Hepatocyte (in vitro differentiated cells): ENCODE data around the gene NUAK1. TPM values are rescaled to one million over a fixed set of nuclear protein-coding genes. Genes with fewer than 3 reads are reported as not detected.

Experiments
- DNase-seq: peaks from one replicate; pipeline ENCODE4 v3.0.0-alpha.2; 2016; ENCODE audit warnings: low spot score
- H2AFZ ChIP-seq: fragments of 200-600 bp; sonication (generic); 2 replicates; pipeline ENCODE4 v1.6.0; 2016; ENCODE audit warnings: antibody characterized with exemption, mild to moderate bottlenecking
- H3K27ac ChIP-seq: fragments of 200-600 bp; sonication (generic); 2 replicates; pipeline ENCODE4 v1.5.1; 2016; ENCODE audit warnings: mild to moderate bottlenecking
- H3K27me3 ChIP-seq: fragments of 200-600 bp; sonication (generic); 2 replicates; pipeline ENCODE4 v1.6.1; 2016
- H3K36me3 ChIP-seq: fragments of 200-600 bp; sonication (generic); replicated peaks from 2 replicates; pipeline ENCODE4 v1.5.1; 2016; ENCODE audit warnings: low read depth; ENCODE audit not compliant: insufficient read depth
- H3K4me1 ChIP-seq: fragments of 200-600 bp; sonication (generic); 2 replicates; pipeline ENCODE4 v1.5.1; 2016; ENCODE audit warnings: mild to moderate bottlenecking, moderate library complexity; ENCODE audit not compliant: insufficient read depth
- H3K4me2 ChIP-seq: fragments of 200-600 bp; sonication (generic); 2 replicates; pipeline ENCODE4 v1.6.0; 2016
- H3K4me3 ChIP-seq: fragments of 200-600 bp; sonication (generic); 2 replicates; pipeline ENCODE4 v1.5.1; 2016; ENCODE audit warnings: mild to moderate bottlenecking
- H3K79me2 ChIP-seq: fragments of 200-600 bp; sonication (generic); 2 replicates; pipeline ENCODE4 v1.6.0; 2017; ENCODE audit warnings: mild to moderate bottlenecking
- H3K9me2 ChIP-seq: fragments of 200-600 bp; sonication (generic); replicated peaks from 2 replicates; pipeline ENCODE4 v1.6.0; 2017; ENCODE audit warnings: mild to moderate bottlenecking; ENCODE audit not compliant: insufficient read depth
- H3K9me3 ChIP-seq: fragments of 200-600 bp; sonication (generic); 2 replicates; pipeline ENCODE4 v1.5.1; 2016; ENCODE audit warnings: low read depth, mild to moderate bottlenecking
- H4K20me1 ChIP-seq: fragments of 200-600 bp; sonication (generic); 2 replicates; pipeline ENCODE4 v1.6.0; 2016; ENCODE audit warnings: mild to moderate bottlenecking; ENCODE audit not compliant: insufficient read depth, poor library complexity, severe bottlenecking
- CTCF ChIP-seq: fragments of 200-600 bp; sonication (generic); IDR thresholded peaks from 2 replicates; pipeline ENCODE4 v1.5.1; 2016; ENCODE audit warnings: antibody characterized with exemption, mild to moderate bottlenecking; ENCODE audit not compliant: poor library complexity
- EZH2 ChIP-seq: fragments of 200-600 bp; sonication (generic); IDR thresholded peaks from 2 replicates; pipeline ENCODE4 v1.6.1; 2016; ENCODE audit warnings: antibody characterized with exemption, mild to moderate bottlenecking, borderline replicate concordance
- EZH2phosphoT487 ChIP-seq: fragments of 200-600 bp; sonication (generic); IDR thresholded peaks from one replicate; pipeline ENCODE4 v1.6.1; 2018; ENCODE audit warnings: antibody characterized with exemption, mild to moderate bottlenecking, low read depth, moderate library complexity; ENCODE audit not compliant: unreplicated experiment, severe bottlenecking
- WGBS: methylation state at CpG from one replicate; pipeline ENCODE4 v1.1.6; 2016; ENCODE audit warnings: low lambda C conversion rate; ENCODE audit errors: missing lambda C conversion rate; 5-methylcytosine and 5-hydroxymethylcytosine counted together
- polyA plus RNA-seq: library from polyadenylated mRNA; unstranded; fragments of >200 nt; fragmentation: Nextera tagmentation; extraction: Ambion mirVana; gene quantifications from 2 replicates; pipeline ENCODE4 v1.2.1, GENCODE V29; 2016
- total RNA-seq: library from RNA; depleted of rRNA; stranded (reverse); fragments of >200 nt; gene quantifications from 2 replicates; pipeline ENCODE4 v1.2.3, GENCODE V29; 2014

Gene NUAK1
- total and polyA plus RNA-seq, 2 experiments from 2014 or later, result 3.5 to 13.0 TPM

GRCh38 chr12:106131676-106132075 lies 7.1 kb downstream of the NUAK1 start:
- DNase-seq, result no peak
- peak overlapping the region; percentile 21 for H3K4me2 ChIP-seq
- H3K4me3 ChIP-seq, result no peak overlapping the region
- H3K27me3 ChIP-seq, result no peaks in the 10 kb centered on the region
- H2AFZ ChIP-seq, result no peak overlapping the region
- H3K36me3 ChIP-seq, result no peaks in the 10 kb centered on the region
- no peaks in the 10 kb centered on the region for H3K9me3 ChIP-seq
- peaks cover 45% of the 10 kb centered on the region for H3K4me1 ChIP-seq
- peak overlapping the region; percentile 45 for H3K27ac ChIP-seq
- H3K9me2 ChIP-seq, result no peaks in the 10 kb centered on the region
- TF ChIP-seq EZH2phosphoT487 (no peak), CTCF (no peak), EZH2 (no peak)
- peaks cover 78% of the 10 kb centered on the region for H3K79me2 ChIP-seq
- 9% methylated on average over 5 of the region's 5 CpGs for WGBS
- H4K20me1 ChIP-seq, result no peaks in the 10 kb centered on the region

- 97% methylated on average over 8 of the region's 8 CpGs for WGBS
- H2AFZ ChIP-seq, result no peak overlapping the region
- DNase-seq, result no peak
- no peak overlapping the region for H3K27ac ChIP-seq
- no peak overlapping the region for H3K4me3 ChIP-seq
- H4K20me1 ChIP-seq, result no peaks in the 10 kb centered on the region
- no peak overlapping the region for H3K4me2 ChIP-seq
- H3K9me2 ChIP-seq, result no peaks in the 10 kb centered on the region
- H3K27me3 ChIP-seq, result no peaks in the 10 kb centered on the region
- peaks cover 50% of the 10 kb centered on the region for H3K4me1 ChIP-seq
- no peak for TF ChIP-seq EZH2phosphoT487
- TF ChIP-seq CTCF, result no peak
- no peak for TF ChIP-seq EZH2
- no peaks in the 10 kb centered on the region for H3K36me3 ChIP-seq
- no peaks in the 10 kb centered on the region for H3K9me3 ChIP-seq
- H3K79me2 ChIP-seq, result peaks cover 73% of the 10 kb centered on the region
Measured at GRCh38 chr12:106130474-106131113, 8.2 kb downstream of the NUAK1 start.

- Histone ChIP-seq H3K79me2 (peaks cover 74% of the 10 kb centered on the region), H3K27me3 (no peaks in the 10 kb centered on the region), H4K20me1 (no peaks in the 10 kb centered on the region), H3K36me3 (no peaks in the 10 kb centered on the region), H3K4me1 (peaks cover 51% of the 10 kb centered on the region), H3K4me3 (no peak overlapping the region), H2AFZ (no peak overlapping the region), H3K9me2 (no peaks in the 10 kb centered on the region), H3K27ac (no peak overlapping the region), H3K4me2 (no peak overlapping the region), H3K9me3 (no peaks in the 10 kb centered on the region)
- no peak for DNase-seq
- 69% methylated on average over 11 of the region's 11 CpGs for WGBS
- TF ChIP-seq CTCF (no peak), EZH2 (no peak)
Measured at GRCh38 chr12:106128585-106129328, 10.0 kb downstream of the NUAK1 start.
